Thymus (tissue), 11 donors: ENCODE results near the gene STPG2. TPM values are rescaled to one million over a fixed set of nuclear protein-coding genes. Genes with fewer than 3 reads are reported as not detected.

Source experiments
- DNase-seq, 9 donors: peaks; one replicate each; pipeline ENCODE4 v3.0.0-alpha.2; 2013; ENCODE audit warnings: low spot score in 9 of 9, low read depth in 6 of 9, missing footprints in 1 of 9
- H3K27ac ChIP-seq, 2 donors: one replicate each; pipeline ENCODE4 v1.5.1; 2013; ENCODE audit warnings: control low read depth in 1 of 2, low read depth in 1 of 2, low read length in 1 of 2, mild to moderate bottlenecking in 1 of 2, moderate library complexity in 1 of 2
- H3K27me3 ChIP-seq, 2 donors: one replicate each; pipeline ENCODE4 v1.5.1; 2013; ENCODE audit warnings: low read length in 1 of 2; ENCODE audit not compliant: control insufficient read depth in 2 of 2, insufficient read depth in 1 of 2
- H3K36me3 ChIP-seq, 2 donors: one replicate each; pipeline ENCODE4 v1.5.1; 2013; ENCODE audit warnings: low read length in 1 of 2, mild to moderate bottlenecking in 1 of 2, moderate library complexity in 1 of 2; ENCODE audit not compliant: control insufficient read depth in 2 of 2, insufficient read depth in 2 of 2
- H3K4me1 ChIP-seq, 2 donors: one replicate each; pipeline ENCODE4 v1.5.1; 2013; ENCODE audit warnings: low read length in 2 of 2; ENCODE audit not compliant: control insufficient read depth in 2 of 2, insufficient read depth in 2 of 2
- H3K4me3 ChIP-seq, 2 donors: one replicate each; pipeline ENCODE4 v1.5.1; 2013; ENCODE audit warnings: low read length in 2 of 2, control low read depth in 1 of 2, mild to moderate bottlenecking in 1 of 2
- H3K9me3 ChIP-seq, 2 donors: one replicate each; pipeline ENCODE4 v1.5.1; 2013; ENCODE audit warnings: low read length in 1 of 2, mild to moderate bottlenecking in 1 of 2; ENCODE audit not compliant: control insufficient read depth in 2 of 2, insufficient read depth in 1 of 2
- WGBS: extraction: QIAGEN DNeasy Blood & Tissue Kit; methylation state at CpG from one replicate; pipeline ENCODE4 v1.1.7; 2013; 5-methylcytosine and 5-hydroxymethylcytosine counted together
- polyA plus RNA-seq: library from polyadenylated mRNA; stranded (reverse); fragments of 200-250 nt; gene quantifications from one replicate; pipeline ENCODE4 v1.2.3, GENCODE V29; 2013
- total RNA-seq: library from RNA; stranded (reverse); fragments of 120-200 nt; gene quantifications from one replicate; pipeline ENCODE4 v1.2.4, GENCODE V29; 2013
- donor health status: healthy.

The STPG2 gene
- total and polyA plus RNA-seq, 2 donors, result 0.16 to 0.24 TPM

- H3K4me3 ChIP-seq, result no peak overlapping the region
- no peak for DNase-seq
- H3K36me3 ChIP-seq, result no peaks in the 10 kb centered on the region
- no peaks in the 10 kb centered on the region for H3K9me3 ChIP-seq
- WGBS, result 97% methylated on average over 2 of the region's 2 CpGs
- H3K4me1 ChIP-seq, result no peaks in the 10 kb centered on the region
- no peaks in the 10 kb centered on the region for H3K27me3 ChIP-seq
- H3K27ac ChIP-seq, result no peak overlapping the region
Observed at GRCh38 chr4:97759785-97760184, 383.5 kb downstream of the STPG2 start.

GRCh38 chr4:97752599-97752998 is 390.7 kb downstream of the STPG2 start:
- no peak for DNase-seq
- H3K27ac ChIP-seq, result no peak overlapping the region
- no peak overlapping the region for H3K4me3 ChIP-seq
- H3K4me1 ChIP-seq, result no peaks in the 10 kb centered on the region
- no peaks in the 10 kb centered on the region for H3K9me3 ChIP-seq
- WGBS, result 90% methylated on average over 1 of the region's 1 CpG
- no peaks in the 10 kb centered on the region for H3K27me3 ChIP-seq
- H3K36me3 ChIP-seq, result no peaks in the 10 kb centered on the region

DNA sequence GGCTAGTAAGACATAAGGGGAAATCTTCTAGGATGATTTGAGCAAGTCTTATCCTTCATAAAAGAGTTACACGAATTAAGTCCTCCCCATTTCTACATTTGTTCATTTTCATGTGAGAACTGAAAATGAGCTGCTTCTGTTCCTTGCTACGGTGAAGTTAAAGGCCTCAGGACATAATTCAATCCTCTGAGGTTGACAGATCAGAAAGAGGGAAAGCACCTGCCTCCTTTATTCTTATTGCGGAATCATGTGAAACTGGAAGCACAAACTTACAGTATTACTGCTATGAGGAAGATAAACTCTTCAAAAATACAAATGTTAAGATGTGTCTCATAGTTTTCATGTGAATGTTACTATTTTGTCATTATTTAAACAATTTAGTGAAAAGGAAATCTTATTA is 395.3 kb downstream of the STPG2 start:
- Histone ChIP-seq H3K9me3 (no peaks in the 10 kb centered on the region), H3K27ac (no peak overlapping the region), H3K27me3 (no peaks in the 10 kb centered on the region), H3K4me1 (no peaks in the 10 kb centered on the region), H3K36me3 (no peaks in the 10 kb centered on the region), H3K4me3 (no peak overlapping the region)
- WGBS, result 85% methylated on average over 3 of the region's 3 CpGs
- peak in 1 of 9 donors; percentile 1 for DNase-seq

DNA sequence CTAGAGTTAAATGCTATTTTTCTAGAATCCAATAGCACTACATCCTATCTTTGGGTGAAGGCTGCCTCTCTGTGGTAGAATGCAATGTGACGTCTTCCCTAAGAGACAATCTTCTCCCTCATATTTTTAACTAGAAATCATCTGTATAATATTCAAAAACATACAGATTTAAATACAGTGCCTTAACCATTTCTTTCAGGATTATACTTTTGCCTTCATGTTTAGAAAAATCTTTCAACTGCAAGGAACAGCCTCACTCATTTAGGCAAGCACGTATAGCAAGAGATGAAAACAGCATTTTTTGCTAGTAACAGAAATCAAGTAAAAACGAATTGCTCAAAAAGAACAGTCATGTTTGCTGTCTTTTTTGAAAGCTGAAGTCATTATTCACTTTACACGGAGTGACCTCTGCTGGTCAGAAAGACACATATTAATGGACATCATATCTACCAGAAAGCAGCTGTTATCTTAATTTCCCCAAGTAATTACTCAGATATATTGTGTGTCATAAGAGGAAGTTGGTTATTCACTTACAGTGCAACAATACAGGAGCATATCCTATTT is 422.3 kb downstream of the STPG2 start:
- Histone ChIP-seq H3K27ac (no peak overlapping the region), H3K4me3 (no peak overlapping the region), H3K27me3 (no peaks in the 10 kb centered on the region), H3K9me3 (no peaks in the 10 kb centered on the region), H3K4me1 (no peaks in the 10 kb centered on the region), H3K36me3 (no peaks in the 10 kb centered on the region)
- 28% methylated on average over 4 of the region's 4 CpGs for WGBS
- peak in 1 of 9 donors; percentile 5 for DNase-seq

DNA sequence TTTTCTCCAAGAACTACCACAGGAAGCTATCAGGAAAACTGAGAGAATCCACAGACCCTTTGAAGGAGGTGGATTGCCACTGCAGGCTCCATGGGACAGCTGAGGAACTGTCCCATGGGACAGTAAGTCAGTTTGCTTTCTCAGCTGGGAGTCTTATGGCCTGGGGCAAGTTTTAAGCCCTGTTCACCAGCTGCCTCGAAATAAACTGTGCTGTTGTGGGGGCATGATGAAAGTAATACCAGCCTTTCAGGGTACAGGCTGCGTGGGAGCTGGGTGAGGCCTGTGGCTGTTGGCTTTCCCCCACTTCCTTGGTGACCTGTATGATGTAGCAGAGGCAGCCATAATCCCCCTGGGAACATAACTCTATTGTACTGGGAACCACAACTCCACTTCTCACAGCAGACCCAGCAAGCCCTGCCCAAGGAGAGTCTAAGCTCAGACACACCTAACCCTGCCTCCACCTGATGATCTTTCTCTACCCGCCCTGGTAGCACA is 452.1 kb downstream of the STPG2 start:
- no peaks in the 10 kb centered on the region for H3K4me1 ChIP-seq
- 88% methylated on average over 3 of the region's 3 CpGs for WGBS
- no peaks in the 10 kb centered on the region for H3K36me3 ChIP-seq
- no peaks in the 10 kb centered on the region for H3K27me3 ChIP-seq
- no peak overlapping the region for H3K4me3 ChIP-seq
- H3K9me3 ChIP-seq, result peaks cover 0 to 6% of the 10 kb centered on the region in 2 donors
- no peak for DNase-seq
- no peak overlapping the region for H3K27ac ChIP-seq

- H3K9me3 ChIP-seq, result peaks cover 2 to 3% of the 10 kb centered on the region in 2 donors
- no peaks in the 10 kb centered on the region for H3K4me1 ChIP-seq
- H3K36me3 ChIP-seq, result no peaks in the 10 kb centered on the region
- WGBS, result 86% methylated on average over 1 of the region's 1 CpG
- H3K4me3 ChIP-seq, result no peak overlapping the region
- no peak for DNase-seq
- no peaks in the 10 kb centered on the region for H3K27me3 ChIP-seq
- no peak overlapping the region for H3K27ac ChIP-seq
Observed at GRCh38 chr4:97670703-97671269, 472.5 kb downstream of the STPG2 start.

DNA sequence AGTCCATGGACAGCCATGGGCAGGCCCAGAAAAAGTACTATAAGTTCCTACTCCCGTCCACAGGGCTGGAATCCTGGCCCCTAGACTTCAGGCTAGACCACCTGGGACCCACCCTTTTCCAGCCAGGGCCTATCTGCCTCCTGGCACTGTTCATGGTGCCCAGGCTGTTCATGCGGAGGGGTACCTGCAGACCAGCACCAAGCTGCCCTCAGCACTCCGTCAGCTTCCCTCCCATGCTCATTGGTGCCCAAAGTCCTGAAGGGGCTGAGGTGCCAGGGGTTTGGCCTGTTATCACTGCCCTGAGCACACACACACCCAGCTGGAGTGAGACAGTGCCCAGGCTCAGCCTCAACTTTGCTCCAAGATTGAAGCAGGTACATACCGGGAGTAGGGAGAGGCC is 477.7 kb downstream of the STPG2 start:
- H3K36me3 ChIP-seq, result no peaks in the 10 kb centered on the region
- no peak overlapping the region for H3K27ac ChIP-seq
- WGBS, result 78% methylated on average over 4 of the region's 4 CpGs
- DNase-seq, result no peak
- H3K4me1 ChIP-seq, result no peaks in the 10 kb centered on the region
- H3K9me3 ChIP-seq, result peaks cover 2 to 15% of the 10 kb centered on the region in 2 donors
- no peaks in the 10 kb centered on the region for H3K27me3 ChIP-seq
- H3K4me3 ChIP-seq, result no peak overlapping the region

DNA sequence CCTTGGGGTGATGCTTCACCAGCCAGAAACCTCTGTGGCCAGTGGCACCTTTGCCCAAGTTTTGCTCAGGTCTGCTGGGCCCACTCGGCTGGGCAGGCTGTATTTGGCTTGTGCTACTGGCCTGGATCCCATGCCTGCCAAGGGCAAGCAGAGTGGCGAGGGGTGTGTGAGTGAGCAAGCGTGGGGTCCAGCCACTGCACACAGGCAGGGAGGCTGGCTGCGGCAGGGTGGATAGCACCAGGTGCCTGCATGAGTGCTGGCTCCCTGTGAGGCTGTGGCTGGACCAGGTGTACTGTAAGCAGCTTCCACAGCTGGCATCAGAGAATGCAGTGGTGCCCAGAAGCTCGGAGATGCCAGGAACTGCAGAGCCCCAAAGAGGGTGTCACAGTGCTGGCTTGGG is 478.5 kb downstream of the STPG2 start:
- DNase-seq, result no peak
- Histone ChIP-seq H3K9me3 (peaks cover 2 to 15% of the 10 kb centered on the region in 2 donors), H3K36me3 (no peaks in the 10 kb centered on the region), H3K27ac (no peak overlapping the region), H3K4me1 (no peaks in the 10 kb centered on the region), H3K4me3 (no peak overlapping the region), H3K27me3 (no peaks in the 10 kb centered on the region)
- 94% methylated on average over 5 of the region's 5 CpGs for WGBS

GRCh38 chr4:97662133-97662532 is 481.1 kb downstream of the STPG2 start:
- peaks cover 2 to 15% of the 10 kb centered on the region in 2 donors for H3K9me3 ChIP-seq
- H3K36me3 ChIP-seq, result no peaks in the 10 kb centered on the region
- no peak overlapping the region for H3K4me3 ChIP-seq
- no peaks in the 10 kb centered on the region for H3K4me1 ChIP-seq
- H3K27ac ChIP-seq, result no peak overlapping the region
- no peak for DNase-seq
- WGBS, result 86% methylated on average over 2 of the region's 2 CpGs
- no peaks in the 10 kb centered on the region for H3K27me3 ChIP-seq
